ENCODE data around the gene UMOD. TPM values are rescaled to one million over a fixed set of nuclear protein-coding genes. Genes with fewer than 3 reads are reported as not detected.
"Not testable (repeated sequence)": the region's sequence is repeated elsewhere in the genome, so short reads cannot be mapped to it uniquely, and the experiment has no call there.

The UMOD gene
- total RNA-seq, 2 experiments from 2014 or later = not detected

DNA sequence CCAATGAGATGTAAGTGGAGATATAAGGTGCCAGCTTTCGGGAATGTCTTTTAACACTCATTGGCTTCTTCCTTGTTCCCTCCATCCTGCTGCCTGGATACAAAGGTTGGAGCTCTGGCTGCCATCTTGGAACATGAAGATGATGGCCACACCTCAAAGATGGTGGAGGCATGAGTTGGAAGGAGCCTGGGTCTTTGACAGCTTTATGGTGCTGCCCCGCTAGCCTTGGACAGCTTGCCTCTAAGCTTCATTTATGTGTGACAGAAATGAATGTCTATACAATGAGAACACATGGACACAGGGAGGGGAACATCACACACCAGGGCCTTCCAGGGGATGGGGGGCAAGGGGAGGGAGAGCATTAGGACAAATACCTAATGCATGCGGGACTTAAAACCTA, 38.8 kb downstream of the UMOD start:
- no peak overlapping the region for H3K4me3 ChIP-seq (ENCODE audit: low read depth, low read length, poor library complexity, severe bottlenecking)
- intact Hi-C loops (cut with micrococcal nuclease; ENCODE audit: unreplicated experiment) = no loop called here
- POLR2A ChIA-PET = no interaction called here
- CTCF ChIA-PET (ENCODE audit: unreplicated experiment) = no interaction called here
- no peak overlapping the region for H3K4me2 ChIP-seq (ENCODE audit: low read length)
- no peaks in the 10 kb centered on the region for H3K9me3 ChIP-seq (ENCODE audit: low read length)
- TF ChIP-seq, protein P1, sequence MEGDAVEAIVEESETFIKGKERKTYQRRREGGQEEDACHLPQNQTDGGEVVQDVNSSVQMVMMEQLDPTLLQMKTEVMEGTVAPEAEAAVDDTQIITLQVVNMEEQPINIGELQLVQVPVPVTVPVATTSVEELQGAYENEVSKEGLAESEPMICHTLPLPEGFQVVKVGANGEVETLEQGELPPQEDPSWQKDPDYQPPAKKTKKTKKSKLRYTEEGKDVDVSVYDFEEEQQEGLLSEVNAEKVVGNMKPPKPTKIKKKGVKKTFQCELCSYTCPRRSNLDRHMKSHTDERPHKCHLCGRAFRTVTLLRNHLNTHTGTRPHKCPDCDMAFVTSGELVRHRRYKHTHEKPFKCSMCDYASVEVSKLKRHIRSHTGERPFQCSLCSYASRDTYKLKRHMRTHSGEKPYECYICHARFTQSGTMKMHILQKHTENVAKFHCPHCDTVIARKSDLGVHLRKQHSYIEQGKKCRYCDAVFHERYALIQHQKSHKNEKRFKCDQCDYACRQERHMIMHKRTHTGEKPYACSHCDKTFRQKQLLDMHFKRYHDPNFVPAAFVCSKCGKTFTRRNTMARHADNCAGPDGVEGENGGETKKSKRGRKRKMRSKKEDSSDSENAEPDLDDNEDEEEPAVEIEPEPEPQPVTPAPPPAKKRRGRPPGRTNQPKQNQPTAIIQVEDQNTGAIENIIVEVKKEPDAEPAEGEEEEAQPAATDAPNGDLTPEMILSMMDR (conservative IDR thresholded peaks at IDR 0.05; ENCODE audit: low read length) = no peak
- no peak for TF ChIP-seq EZH2phosphoT487 (IDR thresholded peaks at IDR 0.05; ENCODE audit: borderline replicate concordance, low read depth, low read length)
- no peaks in the 10 kb centered on the region for H3K9me2 ChIP-seq (ENCODE audit: insufficient read depth, low read length)
- no peaks in the 10 kb centered on the region for H4K20me1 ChIP-seq (ENCODE audit: insufficient read depth, low read length)
- H3K36me3 ChIP-seq (ENCODE audit: insufficient read depth, low read length) = no peaks in the 10 kb centered on the region
- no peak overlapping the region for H2AFZ ChIP-seq (ENCODE audit: low read length)
- H3K27ac ChIP-seq (ENCODE audit: low read depth, low read length, poor library complexity, severe bottlenecking) = no peak overlapping the region
- H3K79me2 ChIP-seq (ENCODE audit: insufficient read depth, low read depth, low read length) = no peaks in the 10 kb centered on the region
- BruUV-seq (replicated peaks) = no TSS peak
- no peak for DNase-seq (ENCODE audit: low spot score)
- H3K4me1 ChIP-seq (ENCODE audit: insufficient read depth, low read length, poor library complexity, severe bottlenecking) = no peaks in the 10 kb centered on the region

GRCh38 chr16:20312536-20313095, 39.9 kb downstream of the UMOD start:
- H3K27ac ChIP-seq (ENCODE audit: low read depth, low read length, poor library complexity, severe bottlenecking); H3K4me2 ChIP-seq (ENCODE audit: low read length); CTCF ChIA-PET (ENCODE audit: unreplicated experiment); intact Hi-C loops (cut with micrococcal nuclease; ENCODE audit: unreplicated experiment); BruUV-seq (replicated peaks); H3K79me2 ChIP-seq (ENCODE audit: insufficient read depth, low read depth, low read length); DNase-seq (ENCODE audit: low spot score); H3K4me3 ChIP-seq (ENCODE audit: low read depth, low read length, poor library complexity, severe bottlenecking); H3K4me1 ChIP-seq (ENCODE audit: insufficient read depth, low read length, poor library complexity, severe bottlenecking); H4K20me1 ChIP-seq (ENCODE audit: insufficient read depth, low read length); H3K9me3 ChIP-seq (ENCODE audit: low read length); H3K36me3 ChIP-seq (ENCODE audit: insufficient read depth, low read length); H3K9me2 ChIP-seq (ENCODE audit: insufficient read depth, low read length); H2AFZ ChIP-seq (ENCODE audit: low read length): not testable (repeated sequence)
- POLR2A ChIA-PET = interaction anchor here (0.5 to 0.6 kb wide), 2 partner anchors 76 to 359 kb away, joined by 3 read pairs; no protein-coding TSS in a partner anchor

GRCh38 chr16:20311548-20311947, 41.0 kb downstream of the UMOD start:
- no peak overlapping the region for H2AFZ ChIP-seq (ENCODE audit: low read length)
- no peak for DNase-seq (ENCODE audit: low spot score)
- H3K79me2 ChIP-seq (ENCODE audit: insufficient read depth, low read depth, low read length) = no peaks in the 10 kb centered on the region
- H3K4me3 ChIP-seq (ENCODE audit: low read depth, low read length, poor library complexity, severe bottlenecking) = no peak overlapping the region
- no peaks in the 10 kb centered on the region for H3K4me1 ChIP-seq (ENCODE audit: insufficient read depth, low read length, poor library complexity, severe bottlenecking)
- ChIA-PET CTCF (ENCODE audit: unreplicated experiment) (no interaction called here), POLR2A (no interaction called here)
- TF ChIP-seq, protein P1 (conservative IDR thresholded peaks at IDR 0.05; ENCODE audit: low read length) = no peak
- no peak for TF ChIP-seq EZH2phosphoT487 (IDR thresholded peaks at IDR 0.05; ENCODE audit: borderline replicate concordance, low read depth, low read length)
- H3K36me3 ChIP-seq (ENCODE audit: insufficient read depth, low read length) = no peaks in the 10 kb centered on the region
- H3K4me2 ChIP-seq (ENCODE audit: low read length) = no peak overlapping the region
- H3K27ac ChIP-seq (ENCODE audit: low read depth, low read length, poor library complexity, severe bottlenecking) = no peak overlapping the region
- intact Hi-C loops (cut with micrococcal nuclease; ENCODE audit: unreplicated experiment) = no loop called here
- no peaks in the 10 kb centered on the region for H3K9me2 ChIP-seq (ENCODE audit: insufficient read depth, low read length)
- no peaks in the 10 kb centered on the region for H4K20me1 ChIP-seq (ENCODE audit: insufficient read depth, low read length)
- no peaks in the 10 kb centered on the region for H3K9me3 ChIP-seq (ENCODE audit: low read length)
- no TSS peak for BruUV-seq (replicated peaks)
